Measurements from ENCODE around the gene CLEC3B.

DNA sequence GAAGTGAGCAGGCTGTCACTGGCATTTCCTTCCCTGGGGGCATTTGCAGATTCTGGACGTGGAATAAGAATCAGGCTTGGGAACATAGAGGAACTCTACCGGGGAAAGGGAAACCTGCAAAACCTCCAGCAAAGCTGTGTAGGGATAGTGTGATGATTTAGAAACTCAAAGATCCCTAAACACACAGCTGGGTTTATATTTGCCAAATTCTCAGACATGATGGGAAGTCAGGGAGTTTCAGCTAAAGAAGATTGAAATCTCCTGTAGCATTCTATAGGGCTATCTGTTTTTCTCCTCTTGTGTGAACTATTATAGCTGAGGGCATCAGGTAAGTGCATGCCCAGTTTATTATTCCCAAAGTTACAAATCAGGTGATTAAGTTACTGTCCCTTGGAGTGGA lies 9.2 kb upstream of the CLEC3B start:
- TF ChIP-seq POLR2AphosphoS5 (IDR thresholded peaks at IDR 0.05; ENCODE audit: low read depth, low read length) = no peak
- no peak for TF ChIP-seq POLR2A (IDR thresholded peaks at IDR 0.05; ENCODE audit: low read depth, low read length)
- TF ChIP-seq TAF1 (IDR thresholded peaks at IDR 0.05; ENCODE audit: low read depth, low read length) = no peak
- no peak for TF ChIP-seq SPI1 (IDR thresholded peaks at IDR 0.05; ENCODE audit: low read depth, low read length)
- TF ChIP-seq POU2F2 (IDR thresholded peaks at IDR 0.05; ENCODE audit: low read depth, low read length) = no peak

All from GM12891 (cell line).